Colonic mucosa (tissue), 4 donors: ENCODE results near the gene CES2. TPM values are rescaled to one million over a fixed set of nuclear protein-coding genes. Genes with fewer than 3 reads are reported as not detected.
A peak's percentile ranks its signal among the peaks of the same experiment; 100 is the strongest.

Source experiments
- DNase-seq: peaks from one replicate; pipeline ENCODE4 v3.0.0-alpha.2; 2020
- H3K27ac ChIP-seq: fragments of 200-600 bp; one replicate; pipeline ENCODE4 v1.8.0; 2021
- H3K27me3 ChIP-seq: fragments of 200-600 bp; one replicate; pipeline ENCODE4 v1.8.0; 2021
- H3K36me3 ChIP-seq: fragments of 200-600 bp; one replicate; pipeline ENCODE4 v1.8.0; 2021
- H3K4me1 ChIP-seq: fragments of 200-600 bp; one replicate; pipeline ENCODE4 v1.8.0; 2021; ENCODE audit warnings: mild to moderate bottlenecking
- H3K4me3 ChIP-seq: fragments of 200-600 bp; one replicate; pipeline ENCODE4 v1.8.0; 2021
- H3K9ac ChIP-seq, 2 donors: one replicate each; pipeline ENCODE4 v1.7.0; 2013; ENCODE audit warnings: control low read depth in 2 of 2, low read depth in 2 of 2, low read length in 2 of 2
- H3K9me3 ChIP-seq: fragments of 200-600 bp; one replicate; pipeline ENCODE4 v1.8.0; 2021
- CTCF ChIP-seq: fragments of 200-600 bp; IDR thresholded peaks from one replicate; pipeline ENCODE4 v1.8.0; 2022; ENCODE audit warnings: antibody characterized with exemption, mild to moderate bottlenecking
- intact Hi-C: fragments of 100-400 bp; cut with DNase I; formaldehyde crosslinking; loops from one replicate; pipeline ENCODE4 v1.14.1; 2022
- total RNA-seq, 2 donors: library from RNA; stranded (reverse); fragmentation: NEBNext Ultra II Directional in 1 of 2; extraction: Animal tissue kit (Norgen Biotek cat#: 25700) in 1 of 2; gene quantifications; one replicate each; pipeline ENCODE4 v1.2.1, GENCODE V29; 2021
- donor health status: healthy.
- donor health status: DM: no; HTN: no; CAD: no.
- donor health status: DM: no; HTN: no; CAD: no.

The CES2 gene
- total RNA-seq, 2 donors from 2014 or later = 407 to 525 TPM

GRCh38 chr16:66890799-66891198, 44.5 kb upstream of the CES2 start:
- TF ChIP-seq CTCF = no peak
- no peak overlapping the region for H3K9ac ChIP-seq
- intact Hi-C loops = no loop called here
- no peak overlapping the region for H3K27ac ChIP-seq
- peaks cover 6% of the 10 kb centered on the region for H3K4me1 ChIP-seq
- no peaks in the 10 kb centered on the region for H3K36me3 ChIP-seq
- no peak overlapping the region for H3K4me3 ChIP-seq
- no peak for DNase-seq
- H3K9me3 ChIP-seq = no peaks in the 10 kb centered on the region
- H3K27me3 ChIP-seq = no peaks in the 10 kb centered on the region

- no peak for DNase-seq
- TF ChIP-seq CTCF = no peak
- intact Hi-C loops = no loop called here
Measured at GRCh38 chr16:66891360-66891759, 44.0 kb upstream of the CES2 start.

GRCh38 chr16:66891797-66892196, 43.5 kb upstream of the CES2 start:
- Histone ChIP-seq H3K9me3 (no peaks in the 10 kb centered on the region), H3K27ac (no peak overlapping the region), H3K36me3 (no peaks in the 10 kb centered on the region), H3K4me3 (no peak overlapping the region), H3K4me1 (peaks cover 10% of the 10 kb centered on the region), H3K9ac (no peak overlapping the region), H3K27me3 (no peaks in the 10 kb centered on the region)
- intact Hi-C loops = no loop called here
- no peak for DNase-seq
- no peak for TF ChIP-seq CTCF

More at GRCh38 chr16:66891360-66891759, 44.0 kb upstream of the CES2 start:
- no peak overlapping the region for H3K27ac ChIP-seq
- no peak overlapping the region for H3K9ac ChIP-seq
- H3K27me3 ChIP-seq = no peaks in the 10 kb centered on the region
- no peak overlapping the region for H3K4me3 ChIP-seq
- H3K9me3 ChIP-seq = no peaks in the 10 kb centered on the region
- H3K36me3 ChIP-seq = no peaks in the 10 kb centered on the region
- H3K4me1 ChIP-seq = peaks cover 10% of the 10 kb centered on the region

GRCh38 chr16:66894055-66894454, 41.3 kb upstream of the CES2 start:
- H3K36me3 ChIP-seq = no peaks in the 10 kb centered on the region
- no peak for DNase-seq
- peaks cover 10% of the 10 kb centered on the region for H3K4me1 ChIP-seq
- no peak for TF ChIP-seq CTCF
- H3K9me3 ChIP-seq = no peaks in the 10 kb centered on the region
- intact Hi-C loops = no loop called here
- H3K27me3 ChIP-seq = no peaks in the 10 kb centered on the region
- H3K4me3 ChIP-seq = no peak overlapping the region
- H3K27ac ChIP-seq = no peak overlapping the region
- H3K9ac ChIP-seq = no peak overlapping the region

- H3K36me3 ChIP-seq = no peaks in the 10 kb centered on the region
- H3K4me1 ChIP-seq = peaks cover 19% of the 10 kb centered on the region
- H3K4me3 ChIP-seq = no peak overlapping the region
- no peaks in the 10 kb centered on the region for H3K9me3 ChIP-seq
- TF ChIP-seq CTCF = peak; percentile 68
- peak overlapping the region in 1 of 2 donors; percentile 76 for H3K9ac ChIP-seq
- no peaks in the 10 kb centered on the region for H3K27me3 ChIP-seq
- intact Hi-C loops = loop anchor here (5.0 kb wide), 1 partner anchor 37 kb away; the partner anchor contains the start of gene CIAO2B
- H3K27ac ChIP-seq = no peak overlapping the region
- DNase-seq = peak; percentile 86
Measured at GRCh38 chr16:66894948-66895688, 40.2 kb upstream of the CES2 start.
